IPS-18a (cell line): ENCODE data around the gene B3GALT6.

Experiments
- H3K27ac ChIP-seq: one replicate; pipeline ENCODE4 v1.5.1; 2013; ENCODE audit warnings: low read length
- H3K27me3 ChIP-seq: one replicate; pipeline ENCODE4 v1.6.1; 2013; ENCODE audit warnings: mild to moderate bottlenecking, low read length; ENCODE audit not compliant: control insufficient read depth, insufficient read depth
- H3K36me3 ChIP-seq: one replicate; pipeline ENCODE4 v1.6.1; 2013; ENCODE audit warnings: low read depth, low read length; ENCODE audit not compliant: control insufficient read depth
- H3K4me1 ChIP-seq: one replicate; pipeline ENCODE4 v1.6.1; 2013; ENCODE audit warnings: low read depth, low read length; ENCODE audit not compliant: control insufficient read depth
- H3K4me3 ChIP-seq: one replicate; pipeline ENCODE4 v1.5.1; 2013; ENCODE audit warnings: low read length
- H3K9ac ChIP-seq: one replicate; pipeline ENCODE4 v1.6.1; 2013; ENCODE audit warnings: mild to moderate bottlenecking, low read length, moderate library complexity
- H3K9me3 ChIP-seq: one replicate; pipeline ENCODE4 v1.6.1; 2013; ENCODE audit warnings: low read depth, low read length; ENCODE audit not compliant: control insufficient read depth

The B3GALT6 gene

GRCh38 chr1:1259119-1259488 is 27.1 kb downstream of the B3GALT6 start:
- Histone ChIP-seq H3K27me3 (no peaks in the 10 kb centered on the region), H3K36me3 (peaks cover 36% of the 10 kb centered on the region), H3K27ac (no peak overlapping the region), H3K9me3 (no peaks in the 10 kb centered on the region), H3K4me1 (peaks cover 6% of the 10 kb centered on the region), H3K4me3 (no peak overlapping the region), H3K9ac (no peak overlapping the region)

DNA sequence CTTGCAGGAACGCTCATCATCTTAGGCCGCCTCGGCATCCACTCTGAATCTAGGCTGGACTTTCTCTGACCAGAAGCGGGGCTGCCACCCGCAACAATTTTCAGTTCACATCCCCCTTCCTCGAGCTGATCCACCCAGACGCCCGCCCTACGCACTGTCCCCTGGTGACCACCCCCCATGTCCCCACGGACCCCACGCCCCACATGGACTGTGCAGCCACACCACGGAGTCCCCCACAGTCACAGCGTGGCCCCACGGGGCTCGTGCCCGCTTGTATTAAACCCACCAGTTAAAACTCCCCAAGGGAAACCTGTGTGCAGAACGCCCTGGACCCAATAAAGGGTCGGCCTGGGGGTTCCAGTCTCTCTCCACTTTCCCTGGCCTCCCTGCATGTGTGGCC is 27.5 kb downstream of the B3GALT6 start:
- Histone ChIP-seq H3K9me3 (no peaks in the 10 kb centered on the region), H3K36me3 (peaks cover 36% of the 10 kb centered on the region), H3K9ac (no peak overlapping the region), H3K27me3 (no peaks in the 10 kb centered on the region), H3K4me3 (no peak overlapping the region), H3K4me1 (peaks cover 6% of the 10 kb centered on the region), H3K27ac (no peak overlapping the region)

- Histone ChIP-seq H3K4me3 (no peak overlapping the region), H3K27me3 (no peaks in the 10 kb centered on the region), H3K27ac (no peak overlapping the region), H3K9me3 (no peaks in the 10 kb centered on the region), H3K36me3 (peaks cover 36% of the 10 kb centered on the region), H3K4me1 (peaks cover 6% of the 10 kb centered on the region), H3K9ac (no peak overlapping the region)
Observed at GRCh38 chr1:1259951-1260600, 28.0 kb downstream of the B3GALT6 start.

DNA sequence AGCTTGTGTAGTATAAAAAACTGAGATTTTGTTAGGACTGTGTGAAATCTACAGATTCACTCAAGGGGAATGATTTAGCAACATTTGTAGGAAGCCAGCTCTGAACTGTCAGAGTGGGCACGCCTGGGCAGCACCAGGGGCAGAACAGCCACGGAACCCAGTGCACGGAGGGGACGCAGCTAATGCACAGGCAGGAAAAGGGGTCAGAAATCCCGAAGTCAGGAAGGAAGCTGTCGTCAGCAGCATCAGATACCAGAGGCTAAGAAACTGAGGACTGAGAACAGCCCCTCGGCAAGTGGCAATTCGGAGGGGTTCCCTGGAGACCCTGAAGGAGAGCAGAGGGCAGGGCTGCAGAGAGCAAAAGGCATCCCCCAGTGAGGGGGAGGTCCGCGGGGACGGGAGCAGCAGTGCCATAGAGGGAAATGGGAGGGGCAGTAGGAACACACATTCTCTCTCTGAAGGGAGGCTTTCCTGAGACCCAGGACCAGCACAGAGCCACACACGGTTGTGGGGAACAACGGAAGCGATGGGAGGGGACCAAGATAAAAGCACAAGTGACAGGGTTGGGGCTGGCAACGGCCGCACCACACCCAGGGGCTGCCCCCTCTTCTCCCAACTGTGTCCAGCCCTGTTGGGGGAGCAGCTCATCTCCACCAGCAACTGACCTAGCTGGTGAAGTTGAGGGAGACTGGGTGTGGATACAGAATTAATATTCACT is 29.0 kb downstream of the B3GALT6 start:
- Histone ChIP-seq H3K9ac (no peak overlapping the region), H3K9me3 (no peaks in the 10 kb centered on the region), H3K4me3 (no peak overlapping the region), H3K4me1 (peaks cover 6% of the 10 kb centered on the region), H3K27me3 (no peaks in the 10 kb centered on the region), H3K27ac (no peak overlapping the region), H3K36me3 (peaks cover 40% of the 10 kb centered on the region)

DNA sequence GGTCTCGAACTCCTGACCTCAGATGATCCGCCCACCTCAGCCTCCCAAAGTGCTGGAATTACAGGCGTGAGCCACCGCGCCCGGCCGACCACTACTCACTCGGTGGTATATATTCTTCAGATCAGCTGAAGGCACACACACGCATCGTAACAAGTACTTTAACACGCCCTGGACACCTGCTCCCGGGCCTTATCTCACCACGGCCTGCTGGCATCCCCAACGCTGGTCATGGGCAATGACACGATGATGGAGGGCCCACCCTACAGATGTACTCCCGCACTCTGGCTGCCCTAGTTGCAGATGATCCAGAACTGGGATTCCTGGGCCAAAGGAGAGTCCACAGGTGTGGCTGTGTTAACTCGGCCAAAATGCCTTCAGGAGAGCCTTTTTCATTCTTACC is 30.0 kb downstream of the B3GALT6 start:
- no peaks in the 10 kb centered on the region for H3K27me3 ChIP-seq
- peaks cover 6% of the 10 kb centered on the region for H3K4me1 ChIP-seq
- peaks cover 39% of the 10 kb centered on the region for H3K36me3 ChIP-seq
- H3K9me3 ChIP-seq: no peaks in the 10 kb centered on the region
- no peak overlapping the region for H3K27ac ChIP-seq
- H3K9ac ChIP-seq: no peak overlapping the region
- H3K4me3 ChIP-seq: no peak overlapping the region

DNA sequence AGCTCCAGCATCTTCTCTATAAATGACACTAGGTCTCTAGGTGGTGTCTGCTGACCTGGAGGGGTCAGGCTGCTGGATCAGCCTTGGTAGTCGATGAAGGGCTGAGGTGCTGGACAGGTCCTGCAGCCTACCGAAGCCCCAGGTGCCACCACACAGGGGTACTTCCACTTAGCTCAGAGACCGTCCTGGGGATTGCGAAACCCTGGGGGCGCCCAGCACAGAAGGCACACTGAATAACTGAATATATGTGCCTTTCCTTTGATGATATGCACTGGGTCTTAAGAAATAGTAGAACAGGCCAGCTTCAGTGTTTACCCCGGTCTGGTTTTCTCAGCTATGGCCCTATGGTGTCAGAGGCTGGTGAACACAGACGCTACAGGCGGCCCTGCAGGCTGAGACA is 30.7 kb downstream of the B3GALT6 start:
- Histone ChIP-seq H3K4me3 (no peak overlapping the region), H3K27me3 (no peaks in the 10 kb centered on the region), H3K4me1 (peaks cover 2% of the 10 kb centered on the region), H3K27ac (no peak overlapping the region), H3K36me3 (peaks cover 45% of the 10 kb centered on the region), H3K9me3 (no peaks in the 10 kb centered on the region), H3K9ac (no peak overlapping the region)

GRCh38 chr1:1264026-1264425 is 32.0 kb downstream of the B3GALT6 start:
- Histone ChIP-seq H3K9ac (no peak overlapping the region), H3K27me3 (no peaks in the 10 kb centered on the region), H3K4me3 (no peak overlapping the region), H3K36me3 (peaks cover 44% of the 10 kb centered on the region), H3K9me3 (no peaks in the 10 kb centered on the region), H3K27ac (no peak overlapping the region), H3K4me1 (no peaks in the 10 kb centered on the region)

DNA sequence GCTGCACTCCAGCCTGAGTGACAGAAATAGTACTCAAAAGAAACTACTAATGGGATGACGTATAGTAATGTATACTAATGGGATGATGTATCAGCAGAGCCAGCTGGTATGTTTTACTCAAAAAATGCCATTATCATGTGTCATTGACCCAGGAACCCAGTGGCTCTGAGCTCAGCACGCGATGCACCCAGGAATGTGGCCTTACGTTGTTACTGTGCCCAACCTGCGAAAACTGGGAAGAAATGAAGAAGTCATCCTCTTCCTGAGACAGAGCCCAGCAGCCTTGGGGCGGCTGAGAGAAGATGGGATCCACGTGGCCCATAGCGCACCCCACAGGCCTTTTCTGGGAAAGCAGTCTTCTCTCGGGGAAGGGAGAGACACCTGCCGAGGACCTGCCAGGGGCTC is 32.8 kb downstream of the B3GALT6 start:
- Histone ChIP-seq H3K9ac (no peak overlapping the region), H3K9me3 (no peaks in the 10 kb centered on the region), H3K27ac (no peak overlapping the region), H3K4me1 (no peaks in the 10 kb centered on the region), H3K4me3 (no peak overlapping the region), H3K36me3 (peaks cover 42% of the 10 kb centered on the region), H3K27me3 (no peaks in the 10 kb centered on the region)

- no peak overlapping the region for H3K4me3 ChIP-seq
- H3K36me3 ChIP-seq: peaks cover 37% of the 10 kb centered on the region
- no peak overlapping the region for H3K9ac ChIP-seq
- no peak overlapping the region for H3K27ac ChIP-seq
- no peaks in the 10 kb centered on the region for H3K27me3 ChIP-seq
- H3K4me1 ChIP-seq: no peaks in the 10 kb centered on the region
- no peaks in the 10 kb centered on the region for H3K9me3 ChIP-seq
Observed at GRCh38 chr1:1267488-1268283, 35.6 kb downstream of the B3GALT6 start.

GRCh38 chr1:1268284-1268682 is 36.2 kb downstream of the B3GALT6 start:
- Histone ChIP-seq H3K4me3 (no peak overlapping the region), H3K36me3 (peaks cover 31% of the 10 kb centered on the region), H3K27ac (no peak overlapping the region), H3K9me3 (no peaks in the 10 kb centered on the region), H3K9ac (no peak overlapping the region), H3K4me1 (no peaks in the 10 kb centered on the region), H3K27me3 (no peaks in the 10 kb centered on the region)

DNA sequence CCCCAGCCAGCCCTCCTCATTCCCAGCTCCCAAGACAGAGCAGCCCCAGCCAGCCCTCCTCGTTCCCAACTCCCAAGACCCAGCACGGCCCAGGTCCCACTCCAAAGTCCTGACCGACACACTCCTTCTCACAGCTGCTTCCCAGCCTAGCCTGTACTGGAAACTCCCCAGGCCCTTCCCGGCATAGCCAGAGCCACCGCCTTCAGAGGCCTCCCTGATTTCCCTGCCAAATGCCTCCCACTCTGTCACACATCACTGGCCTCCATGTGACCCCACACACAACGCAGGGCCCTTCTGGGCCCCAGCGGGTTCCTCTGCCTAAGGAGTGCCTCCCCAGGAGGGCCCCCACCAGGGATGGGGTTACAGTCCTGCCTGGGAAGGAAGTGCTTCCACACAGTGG is 38.8 kb downstream of the B3GALT6 start:
- Histone ChIP-seq H3K27ac (no peak overlapping the region), H3K27me3 (no peaks in the 10 kb centered on the region), H3K9ac (no peak overlapping the region), H3K4me3 (no peak overlapping the region), H3K4me1 (peaks cover 2% of the 10 kb centered on the region), H3K9me3 (no peaks in the 10 kb centered on the region), H3K36me3 (peaks cover 18% of the 10 kb centered on the region)
